Sigmoid colon (tissue), 4 donors: ENCODE measurements around the gene XPR1.

Experiments
- CTCF ChIP-seq, 4 experiments: fragments of 450-650 bp in 3 of 4; fragments of 200-600 bp in 1 of 4; IDR thresholded peaks; one replicate each; pipeline ENCODE4 v1.5.1; 2016 to 2019; ENCODE audit warnings: antibody characterized with exemption in 4 of 4, mild to moderate bottlenecking in 3 of 4, moderate library complexity in 2 of 4
- POLR2A ChIP-seq, 2 donors: fragments of 450-650 bp; IDR thresholded peaks; one replicate each; pipeline ENCODE4 v1.6.1; 2016; ENCODE audit warnings: antibody characterized with exemption in 2 of 2, mild to moderate bottlenecking in 2 of 2, moderate library complexity in 2 of 2
- POLR2AphosphoS5 ChIP-seq, 4 donors: sonication (generic); formaldehyde crosslinking; IDR thresholded peaks; one replicate each; pipeline ENCODE4 v1.6.1; 2017; ENCODE audit warnings: antibody characterized with exemption in 4 of 4

GRCh38 chr1:180631194-180631765 lies 542 bp upstream of the XPR1 start:
- TF ChIP-seq CTCF (IDR thresholded peaks at IDR 0.05) (no peak), POLR2A (IDR thresholded peaks at IDR 0.05) (no peak), POLR2AphosphoS5 (IDR thresholded peaks at IDR 0.05) (no peak)
